Gastroesophageal sphincter (tissue), 4 donors: ENCODE results near the gene PGAP3. TPM values are rescaled to one million over a fixed set of nuclear protein-coding genes. Genes with fewer than 3 reads are reported as not detected.
A peak's percentile ranks its signal among the peaks of the same experiment; 100 is the strongest.
"Not testable (repeated sequence)": the region's sequence is repeated elsewhere in the genome, so short reads cannot be mapped to it uniquely, and the experiment has no call there.

Experiments used
- ATAC-seq: fragments of 150-250 bp; one replicate; pipeline ENCODE4 v1.9.1; 2016; ENCODE audit warnings: mild to moderate bottlenecking, moderate library complexity
- H3K27ac ChIP-seq, 4 donors: fragments of 200-600 bp; sonication (generic) in 3 of 4; 1 replicate in 3 of 4; 2 replicates in 1 of 4; pipeline ENCODE4 v1.5.1; 2016 to 2019
- H3K27me3 ChIP-seq: fragments of 200-600 bp; sonication (generic); one replicate; pipeline ENCODE4 v1.5.1; 2019
- H3K36me3 ChIP-seq, 2 donors: fragments of 200-600 bp; sonication (generic); one replicate each; pipeline ENCODE4 v1.5.1; 2019; ENCODE audit warnings: control low read depth in 1 of 2
- H3K4me1 ChIP-seq, 3 donors: fragments of 200-600 bp; sonication (generic); 1 replicate in 2 of 3; 2 replicates in 1 of 3; pipeline ENCODE4 v1.5.1; 2016 to 2019; ENCODE audit warnings: control low read depth in 2 of 3
- H3K4me3 ChIP-seq, 2 donors: fragments of 200-600 bp; sonication (generic); one replicate each; pipeline ENCODE4 v1.5.1; 2019; ENCODE audit warnings: mild to moderate bottlenecking in 1 of 2, moderate library complexity in 1 of 2
- H3K9me3 ChIP-seq, 3 donors: fragments of 200-600 bp; sonication (generic); one replicate each; pipeline ENCODE4 v1.5.1; 2017 to 2019; ENCODE audit warnings: control low read depth in 2 of 3
- EP300 ChIP-seq: sonication (generic); formaldehyde crosslinking; IDR thresholded peaks from one replicate; pipeline ENCODE4 v1.6.1; 2017; ENCODE audit warnings: antibody characterized with exemption, mild to moderate bottlenecking
- POLR2A ChIP-seq, 2 donors: fragments of 450-650 bp; IDR thresholded peaks; one replicate each; pipeline ENCODE4 v1.6.1; 2017; ENCODE audit warnings: antibody characterized with exemption in 2 of 2, mild to moderate bottlenecking in 2 of 2, moderate library complexity in 1 of 2
- POLR2AphosphoS5 ChIP-seq: sonication (generic); formaldehyde crosslinking; IDR thresholded peaks from one replicate; pipeline ENCODE4 v1.6.1; 2017; ENCODE audit warnings: antibody characterized with exemption
- WGBS, 2 donors: methylation state at CpG; one replicate each; pipeline ENCODE4 v1.1.5; 2018; ENCODE audit warnings: low coverage in 1 of 2; 5-methylcytosine and 5-hydroxymethylcytosine counted together
- total RNA-seq, 4 donors: library from RNA; depleted of rRNA; stranded (reverse); fragments of >200 nt; gene quantifications; one replicate each; pipeline ENCODE4 v1.1.0, GENCODE V29; 2016
- TF ChIP-seq, protein P1 (sequence below), 4 experiments: fragments of 200-600 bp in 2 of 4; fragments of 450-650 bp in 2 of 4; sonication (generic) in 1 of 4; IDR thresholded peaks; one replicate each; pipeline ENCODE4 v1.5.1; 2017 to 2019; ENCODE audit warnings: antibody characterized with exemption in 4 of 4, mild to moderate bottlenecking in 2 of 4, moderate library complexity in 2 of 4

Gene PGAP3
- total RNA-seq, 4 donors from 2014 or later = 9.9 to 13.6 (median 11.1) TPM

DNA sequence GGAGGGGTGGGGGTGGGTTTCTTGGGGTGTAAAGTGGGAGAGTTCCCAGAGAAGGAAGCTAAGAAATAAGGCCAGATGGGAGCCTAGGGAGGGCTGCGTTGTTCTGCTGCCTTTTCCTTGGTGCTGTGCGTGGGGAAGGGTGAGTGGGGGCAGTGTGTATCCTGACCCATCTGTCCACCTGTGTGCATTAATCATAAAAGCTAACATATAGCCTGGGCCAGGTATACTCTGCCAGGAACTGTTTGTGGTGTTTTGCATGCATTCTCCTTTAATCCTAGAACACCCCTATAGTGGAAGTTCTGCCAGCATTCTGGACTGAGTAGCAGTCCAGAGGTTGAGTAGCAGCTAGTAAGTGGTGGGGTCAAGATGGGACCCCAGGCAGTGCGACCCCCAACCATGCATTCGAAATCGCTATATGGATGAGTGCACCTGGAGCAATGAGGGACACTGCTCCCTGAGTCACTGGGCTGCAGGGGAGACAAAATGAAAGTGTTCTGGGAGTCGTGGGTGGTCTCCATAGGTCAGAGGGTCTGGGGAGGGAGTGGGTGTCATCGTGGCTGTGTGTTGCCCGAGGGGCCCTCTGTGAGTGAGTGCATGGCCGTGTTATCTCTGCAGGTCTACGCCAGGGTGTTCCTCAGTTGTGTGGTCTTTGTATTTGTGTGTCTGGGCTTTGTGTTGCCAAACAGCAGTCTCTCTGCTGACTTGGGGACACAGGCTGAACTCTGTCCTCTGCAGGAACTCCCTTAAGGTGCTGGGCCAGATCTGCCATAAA lies 13.3 kb upstream of the PGAP3 start:
- WGBS, 2 donors = 23 to 45% methylated on average over 9 to 10 of the region's 10 CpGs

DNA sequence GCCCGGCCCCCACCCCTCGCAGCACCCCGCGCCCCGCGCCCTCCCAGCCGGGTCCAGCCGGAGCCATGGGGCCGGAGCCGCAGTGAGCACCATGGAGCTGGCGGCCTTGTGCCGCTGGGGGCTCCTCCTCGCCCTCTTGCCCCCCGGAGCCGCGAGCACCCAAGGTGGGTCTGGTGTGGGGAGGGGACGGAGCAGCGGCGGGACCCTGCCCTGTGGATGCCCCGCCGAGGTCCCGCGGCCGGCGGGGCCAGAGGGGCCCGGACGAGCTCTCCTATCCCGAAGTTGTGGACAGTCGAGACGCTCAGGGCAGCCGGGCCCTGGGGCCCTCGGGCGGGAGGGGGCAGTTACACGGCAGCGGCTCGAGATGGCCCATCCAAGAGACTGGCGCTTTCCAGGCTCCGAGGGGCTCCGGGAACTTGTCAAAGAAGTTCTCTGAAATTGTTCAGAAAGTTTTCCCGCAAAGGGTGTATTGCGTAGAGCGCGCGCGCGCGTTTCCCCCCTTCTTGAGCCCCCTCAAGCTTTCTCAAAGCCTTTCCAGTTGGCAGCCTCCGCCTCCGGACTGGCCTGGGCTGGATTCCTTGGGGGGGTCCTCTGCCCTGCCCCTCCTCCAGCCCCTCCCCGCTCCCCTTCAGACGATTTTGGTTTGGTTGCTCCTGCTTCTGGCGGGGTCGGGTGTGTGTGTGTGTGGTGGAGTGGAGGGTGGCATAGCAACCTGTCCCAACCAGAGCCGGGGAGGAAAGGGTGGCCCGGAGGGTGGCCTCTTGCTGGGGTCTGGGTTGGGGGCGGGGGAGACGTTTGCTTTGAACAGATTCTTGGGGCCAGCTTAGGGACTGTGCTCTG lies 12.5 kb upstream of the PGAP3 start:
- no peak for TF ChIP-seq EP300
- TF ChIP-seq POLR2AphosphoS5 = no peak
- TF ChIP-seq POLR2A (IDR thresholded peaks at IDR 0.05) = no peak
- TF ChIP-seq, protein P1, sequence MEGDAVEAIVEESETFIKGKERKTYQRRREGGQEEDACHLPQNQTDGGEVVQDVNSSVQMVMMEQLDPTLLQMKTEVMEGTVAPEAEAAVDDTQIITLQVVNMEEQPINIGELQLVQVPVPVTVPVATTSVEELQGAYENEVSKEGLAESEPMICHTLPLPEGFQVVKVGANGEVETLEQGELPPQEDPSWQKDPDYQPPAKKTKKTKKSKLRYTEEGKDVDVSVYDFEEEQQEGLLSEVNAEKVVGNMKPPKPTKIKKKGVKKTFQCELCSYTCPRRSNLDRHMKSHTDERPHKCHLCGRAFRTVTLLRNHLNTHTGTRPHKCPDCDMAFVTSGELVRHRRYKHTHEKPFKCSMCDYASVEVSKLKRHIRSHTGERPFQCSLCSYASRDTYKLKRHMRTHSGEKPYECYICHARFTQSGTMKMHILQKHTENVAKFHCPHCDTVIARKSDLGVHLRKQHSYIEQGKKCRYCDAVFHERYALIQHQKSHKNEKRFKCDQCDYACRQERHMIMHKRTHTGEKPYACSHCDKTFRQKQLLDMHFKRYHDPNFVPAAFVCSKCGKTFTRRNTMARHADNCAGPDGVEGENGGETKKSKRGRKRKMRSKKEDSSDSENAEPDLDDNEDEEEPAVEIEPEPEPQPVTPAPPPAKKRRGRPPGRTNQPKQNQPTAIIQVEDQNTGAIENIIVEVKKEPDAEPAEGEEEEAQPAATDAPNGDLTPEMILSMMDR (IDR thresholded peaks at IDR 0.05) = no peak
- peaks cover 4% of the 10 kb centered on the region for H3K27me3 ChIP-seq
- peaks cover 0 to 60% (median 15%) of the 10 kb centered on the region in 3 donors for H3K4me1 ChIP-seq
- H3K36me3 ChIP-seq = peaks cover 0 to under 1% of the 10 kb centered on the region in 2 donors
- no peaks in the 10 kb centered on the region for H3K9me3 ChIP-seq
- H3K27ac ChIP-seq = peak overlapping the region; percentile 74 to 90 (median 86)
- peak; percentile 53 for ATAC-seq
- peak overlapping the region; percentile 84 to 85 for H3K4me3 ChIP-seq
- WGBS, 2 donors = no CpG with 5 or more reads among the region's 57 CpGs

More for the DNA sequence above, 13.3 kb upstream of the PGAP3 start:
- H3K36me3 ChIP-seq = no peaks in the 10 kb centered on the region
- peaks cover 4% of the 10 kb centered on the region for H3K27me3 ChIP-seq
- ATAC-seq = no peak
- H3K27ac ChIP-seq = peak overlapping the region in 3 of 4 donors; percentile 86 to 90 (median 87)
- TF ChIP-seq POLR2AphosphoS5 = no peak
- TF ChIP-seq EP300 = no peak
- TF ChIP-seq POLR2A (IDR thresholded peaks at IDR 0.05) = no peak
- TF ChIP-seq, protein P1 (IDR thresholded peaks at IDR 0.05) = no peak
- H3K4me3 ChIP-seq = peak overlapping the region; percentile 84 to 85
- H3K9me3 ChIP-seq = no peaks in the 10 kb centered on the region
- peaks cover 0 to 68% (median 15%) of the 10 kb centered on the region in 3 donors for H3K4me1 ChIP-seq

DNA sequence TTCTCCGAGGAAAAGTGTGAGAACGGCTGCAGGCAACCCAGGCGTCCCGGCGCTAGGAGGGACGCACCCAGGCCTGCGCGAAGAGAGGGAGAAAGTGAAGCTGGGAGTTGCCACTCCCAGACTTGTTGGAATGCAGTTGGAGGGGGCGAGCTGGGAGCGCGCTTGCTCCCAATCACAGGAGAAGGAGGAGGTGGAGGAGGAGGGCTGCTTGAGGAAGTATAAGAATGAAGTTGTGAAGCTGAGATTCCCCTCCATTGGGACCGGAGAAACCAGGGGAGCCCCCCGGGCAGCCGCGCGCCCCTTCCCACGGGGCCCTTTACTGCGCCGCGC lies 11.9 kb upstream of the PGAP3 start, which contains the start of gene ERBB2:
Gene ERBB2, plus strand, starts transcription at position 247 of the 330 bp plus-strand sequence. CDS start 175 bp downstream, outside the sequence.
- Histone ChIP-seq H3K27me3 (peaks cover 4% of the 10 kb centered on the region), H3K9me3 (no peaks in the 10 kb centered on the region), H3K36me3 (peaks cover 0 to 7% of the 10 kb centered on the region in 2 donors), H3K4me3 (peak within 1 kb of the TSS; percentile 84 to 85), H3K27ac (peak within 1 kb of the TSS; percentile 74 to 90 (median 86)), H3K4me1 (peaks cover 0 to 54% (median 11%) of the 10 kb centered on the region in 3 donors)
- WGBS, 2 donors = 0 to 1% methylated on average over 5 to 12 of the region's 20 CpGs
- peak; percentile 88 for ATAC-seq
- TF ChIP-seq POLR2A (IDR thresholded peaks at IDR 0.05) = peak; percentile 33 to 56
- TF ChIP-seq EP300 = no peak
- peak; percentile 86 for TF ChIP-seq POLR2AphosphoS5
- TF ChIP-seq, protein P1 (IDR thresholded peaks at IDR 0.05) = no peak

DNA sequence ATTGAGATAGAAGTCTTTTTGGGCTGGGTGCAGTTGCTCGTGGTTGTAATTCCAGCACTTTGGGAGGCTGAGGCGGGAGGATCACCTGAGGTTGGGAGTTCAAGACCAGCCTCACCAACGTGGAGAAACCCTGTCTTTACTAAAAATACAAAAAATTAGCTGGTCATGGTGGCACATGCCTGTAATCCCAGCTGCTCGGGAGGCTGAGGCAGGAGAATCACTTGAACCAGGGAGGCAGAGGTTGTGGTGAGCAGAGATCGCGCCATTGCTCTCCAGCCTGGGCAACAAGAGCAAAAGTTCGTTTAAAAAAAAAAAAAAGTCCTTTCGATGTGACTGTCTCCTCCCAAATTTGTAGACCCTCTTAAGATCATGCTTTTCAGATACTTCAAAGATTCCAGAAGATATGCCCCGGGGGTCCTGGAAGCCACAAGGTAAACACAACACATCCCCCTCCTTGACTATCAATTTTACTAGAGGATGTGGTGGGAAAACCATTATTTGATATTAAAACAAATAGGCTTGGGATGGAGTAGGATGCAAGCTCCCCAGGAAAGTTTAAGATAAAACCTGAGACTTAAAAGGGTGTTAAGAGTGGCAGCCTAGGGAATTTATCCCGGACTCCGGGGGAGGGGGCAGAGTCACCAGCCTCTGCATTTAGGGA lies 11.4 kb upstream of the PGAP3 start:
- not testable (repeated sequence) for ATAC-seq, H3K9me3 ChIP-seq, H3K27me3 ChIP-seq, H3K36me3 ChIP-seq
- Histone ChIP-seq H3K4me1 (peaks cover 0 to 49% (median 11%) of the 10 kb centered on the region in 3 donors), H3K4me3 (peak overlapping the region; percentile 84 to 85), H3K27ac (peak overlapping the region; percentile 74 to 90 (median 86))
- 35 to 47% methylated on average over 5 to 8 of the region's 11 CpGs for WGBS, 2 donors

DNA sequence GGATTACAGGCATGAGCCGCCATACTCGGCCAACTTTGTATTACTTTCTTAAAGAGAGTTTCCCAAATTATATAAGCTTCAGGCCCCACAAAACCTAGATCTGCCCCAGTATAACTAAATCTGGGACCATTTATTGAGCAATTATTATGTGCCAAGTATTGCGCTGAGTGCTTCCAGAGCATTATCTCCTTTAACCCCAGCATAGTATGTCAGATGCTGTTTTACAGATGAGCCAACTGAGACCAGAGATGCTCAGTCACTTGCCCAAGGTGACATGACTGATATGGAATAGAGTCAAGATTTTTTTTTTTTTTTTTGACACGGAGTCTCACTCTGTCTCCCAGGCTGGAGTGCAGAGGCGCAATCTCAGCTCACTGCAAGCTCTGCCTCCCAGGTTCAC lies 10.1 kb upstream of the PGAP3 start:
- Histone ChIP-seq H3K4me1 (peaks cover 0 to 36% (median 11%) of the 10 kb centered on the region in 3 donors), H3K27me3 (peaks cover 4% of the 10 kb centered on the region)
- ATAC-seq = no peak

More for the DNA sequence above, 10.1 kb upstream of the PGAP3 start:
- Histone ChIP-seq H3K9me3 (no peaks in the 10 kb centered on the region), H3K4me3 (no peak overlapping the region), H3K36me3 (peaks cover 0 to 7% of the 10 kb centered on the region in 2 donors), H3K27ac (no peak overlapping the region)
- 90 to 93% methylated on average over 2 to 5 of the region's 5 CpGs for WGBS, 2 donors
- TF ChIP-seq POLR2AphosphoS5 = no peak
- TF ChIP-seq, protein P1 (IDR thresholded peaks at IDR 0.05) = no peak
- no peak for TF ChIP-seq POLR2A (IDR thresholded peaks at IDR 0.05)
- no peak for TF ChIP-seq EP300
